Esophagus mucosa (tissue), 1 donor: ENCODE data around the gene SFXN5. TPM values are rescaled to one million over a fixed set of nuclear protein-coding genes. Genes with fewer than 3 reads are reported as not detected.

Experiments used
- ATAC-seq: fragments of 200-7000 bp; cut with Tn5 transposase; one replicate; pipeline ENCODE4 v1.9.1; 2020
- total RNA-seq: library from RNA; stranded (reverse); gene quantifications from one replicate; pipeline ENCODE4 v1.2.4, GENCODE V29; 2023
- donor health status: DM: yes; HTN: yes; CAD: no.

The SFXN5 gene
- total RNA-seq, 1 donor from 2014 or later = 12.2 TPM

DNA sequence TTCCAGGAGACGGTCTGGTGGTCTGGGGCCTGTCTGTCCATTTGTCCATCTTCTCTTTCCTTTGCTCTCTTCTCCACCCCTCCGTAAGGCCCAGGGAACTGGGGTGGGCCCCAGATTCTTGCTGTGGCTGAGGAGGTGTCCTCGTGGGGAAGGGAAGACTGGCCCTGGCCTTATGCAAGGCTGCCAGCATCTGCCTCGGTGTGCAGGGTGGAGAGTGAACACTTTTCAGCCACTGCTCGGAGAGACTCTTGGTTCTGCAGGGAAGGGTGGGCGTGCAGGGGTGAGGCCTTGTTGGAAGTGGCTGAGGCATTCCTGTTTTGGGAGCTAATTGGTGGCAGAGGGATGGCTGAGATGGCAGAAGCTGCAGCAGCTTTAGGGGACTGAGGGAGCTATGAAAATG is 131.2 kb downstream of the SFXN5 start:
- ATAC-seq = no peak

DNA sequence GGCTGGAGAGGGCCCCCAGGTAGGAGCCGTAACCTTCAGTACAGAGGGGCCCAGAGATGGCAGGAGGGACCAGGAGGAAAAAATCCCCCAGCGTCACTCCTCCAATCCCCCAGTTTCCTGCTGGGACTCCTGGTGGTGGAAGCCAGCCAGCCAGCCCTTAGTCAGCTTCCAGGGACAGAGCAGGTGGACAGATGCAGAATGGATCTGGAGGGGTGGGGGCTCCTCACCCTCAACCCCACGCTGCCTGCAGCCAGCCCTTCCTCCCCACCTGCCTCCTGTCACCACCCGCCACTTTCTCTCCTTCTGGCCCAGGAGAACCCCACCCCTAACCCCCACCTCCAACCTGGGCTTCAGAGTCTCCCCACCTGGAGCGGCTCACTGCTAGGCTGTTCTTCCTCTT is 133.1 kb downstream of the SFXN5 start:
- ATAC-seq = no peak

DNA sequence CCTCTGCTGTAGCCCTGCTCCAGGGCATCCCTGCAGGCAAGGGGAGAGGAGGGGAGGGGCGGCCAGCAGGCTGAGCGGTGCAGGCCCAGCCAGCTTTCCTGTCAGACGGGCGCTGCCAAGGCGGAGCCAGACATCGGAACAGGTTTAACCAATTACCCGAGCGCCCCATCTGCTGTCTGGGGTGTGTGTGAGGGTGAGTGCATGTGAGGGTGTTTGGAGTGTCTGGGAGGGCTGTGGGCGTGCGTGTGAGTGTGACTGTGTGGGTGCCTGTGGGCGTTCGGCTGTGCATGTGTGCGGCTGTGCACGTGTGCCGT is 134.2 kb downstream of the SFXN5 start:
- ATAC-seq = peak; percentile 79

DNA sequence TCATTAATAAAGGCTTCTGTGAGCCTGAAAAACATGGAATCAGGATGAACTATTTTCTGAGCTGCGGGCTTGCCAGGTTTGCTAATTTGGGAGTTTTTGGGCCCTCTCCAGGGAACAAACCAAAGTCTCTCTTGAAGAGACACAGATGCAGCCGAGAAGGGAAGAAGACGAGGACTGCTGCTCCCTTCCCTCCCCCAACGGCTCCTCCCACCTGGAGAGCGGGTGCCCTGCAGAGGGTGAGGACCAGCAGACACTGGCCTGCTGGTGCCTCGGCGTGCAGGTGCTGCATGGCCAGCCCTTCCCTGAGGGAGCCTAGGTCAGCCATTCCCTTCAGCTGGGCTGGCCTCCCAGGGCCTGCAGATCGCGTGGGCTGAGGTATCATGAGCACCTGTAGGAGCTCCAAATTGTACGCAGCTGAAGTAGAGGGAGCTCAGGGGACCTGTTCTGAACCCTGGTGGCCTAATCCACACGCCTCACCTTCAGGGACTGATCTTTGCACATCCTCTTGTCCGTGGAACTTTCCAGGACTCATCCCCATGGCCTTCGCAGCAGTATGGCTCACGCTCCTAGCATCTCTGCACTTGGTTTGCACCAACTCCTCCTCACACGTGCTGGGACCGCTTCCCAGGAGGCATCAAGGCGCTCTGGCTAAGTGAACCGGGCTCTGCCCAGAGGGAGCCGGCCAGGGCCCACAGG is 134.7 kb downstream of the SFXN5 start:
- no peak for ATAC-seq

DNA sequence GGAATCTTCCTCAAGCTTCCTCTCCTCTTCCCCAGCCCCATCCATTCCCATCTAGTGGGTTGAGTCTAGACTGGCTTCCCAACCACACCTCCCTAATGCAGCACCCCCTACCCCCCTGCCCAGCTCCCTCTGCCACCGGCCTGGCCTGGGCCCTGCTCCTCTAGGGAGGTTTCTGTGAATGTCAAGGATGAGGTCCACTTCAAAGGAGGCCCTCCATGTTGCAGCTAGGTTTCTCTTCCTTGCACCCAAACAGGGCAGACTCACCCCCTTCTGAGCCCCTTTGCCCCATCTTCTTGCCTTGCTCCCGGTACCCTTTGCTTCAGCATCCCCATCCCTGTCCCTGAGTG is 135.9 kb downstream of the SFXN5 start:
- ATAC-seq = no peak

DNA sequence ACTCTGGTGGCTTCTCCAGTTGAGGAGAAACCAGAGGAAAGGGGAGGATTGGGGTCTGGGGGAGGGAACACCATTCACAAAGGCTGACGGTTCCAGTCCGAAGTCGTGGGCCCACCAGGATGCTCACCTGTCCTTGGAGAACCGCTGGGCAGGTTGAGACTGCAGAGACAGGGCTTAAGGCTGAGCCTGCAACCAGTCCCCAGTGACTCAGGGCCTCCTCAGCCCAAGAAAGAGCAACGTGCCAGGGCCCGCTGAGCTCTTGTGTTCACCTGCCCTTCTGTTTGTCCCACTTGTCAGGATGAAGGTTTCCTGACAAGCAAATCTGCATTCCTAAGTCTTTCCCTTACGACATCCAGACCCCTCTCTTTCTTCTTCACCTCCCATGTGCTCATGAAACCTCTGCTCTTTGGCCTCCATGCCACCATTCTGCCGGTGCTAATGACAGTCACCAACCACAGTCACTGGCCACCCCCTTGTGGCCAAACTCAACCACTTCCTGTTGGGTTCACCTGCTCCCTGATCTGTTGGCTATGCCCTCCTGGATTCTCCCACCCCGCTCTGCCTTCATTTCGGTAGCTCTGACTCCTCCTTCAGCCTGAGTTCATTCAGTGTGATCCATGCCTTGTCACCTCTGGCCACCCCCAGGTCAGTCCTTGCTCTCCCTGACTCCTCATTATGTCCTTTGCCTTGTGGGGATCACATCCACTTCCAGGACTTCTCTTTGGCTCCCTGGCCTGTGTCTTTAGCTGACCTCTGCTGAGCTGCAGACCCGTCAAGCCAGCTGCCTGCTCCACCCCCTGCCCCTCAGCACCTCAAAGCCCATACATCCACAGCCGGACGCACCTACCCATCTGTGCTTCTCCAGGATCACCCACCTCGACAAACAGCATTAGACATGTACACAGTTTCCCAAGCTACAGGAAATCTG is 136.6 kb downstream of the SFXN5 start:
- ATAC-seq = peak; percentile 74

DNA sequence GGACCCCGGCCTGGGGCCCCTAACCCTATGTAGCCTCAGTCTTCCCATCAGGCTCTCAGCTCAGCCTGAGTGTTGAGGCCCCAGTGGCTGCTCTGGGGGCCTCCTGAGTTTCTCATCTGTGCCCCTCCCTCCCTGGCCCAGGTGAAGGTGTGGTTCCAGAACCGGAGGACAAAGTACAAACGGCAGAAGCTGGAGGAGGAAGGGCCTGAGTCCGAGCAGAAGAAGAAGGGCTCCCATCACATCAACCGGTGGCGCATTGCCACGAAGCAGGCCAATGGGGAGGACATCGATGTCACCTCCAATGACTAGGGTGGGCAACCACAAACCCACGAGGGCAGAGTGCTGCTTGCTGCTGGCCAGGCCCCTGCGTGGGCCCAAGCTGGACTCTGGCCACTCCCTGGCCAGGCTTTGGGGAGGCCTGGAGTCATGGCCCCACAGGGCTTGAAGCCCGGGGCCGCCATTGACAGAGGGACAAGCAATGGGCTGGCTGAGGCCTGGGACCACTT is 137.8 kb downstream of the SFXN5 start:
- no peak for ATAC-seq

DNA sequence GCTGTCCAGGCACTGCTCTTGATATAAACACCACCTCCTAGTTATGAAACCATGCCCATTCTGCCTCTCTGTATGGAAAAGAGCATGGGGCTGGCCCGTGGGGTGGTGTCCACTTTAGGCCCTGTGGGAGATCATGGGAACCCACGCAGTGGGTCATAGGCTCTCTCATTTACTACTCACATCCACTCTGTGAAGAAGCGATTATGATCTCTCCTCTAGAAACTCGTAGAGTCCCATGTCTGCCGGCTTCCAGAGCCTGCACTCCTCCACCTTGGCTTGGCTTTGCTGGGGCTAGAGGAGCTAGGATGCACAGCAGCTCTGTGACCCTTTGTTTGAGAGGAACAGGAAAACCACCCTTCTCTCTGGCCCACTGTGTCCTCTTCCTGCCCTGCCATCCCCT is 138.3 kb downstream of the SFXN5 start:
- no peak for ATAC-seq

DNA sequence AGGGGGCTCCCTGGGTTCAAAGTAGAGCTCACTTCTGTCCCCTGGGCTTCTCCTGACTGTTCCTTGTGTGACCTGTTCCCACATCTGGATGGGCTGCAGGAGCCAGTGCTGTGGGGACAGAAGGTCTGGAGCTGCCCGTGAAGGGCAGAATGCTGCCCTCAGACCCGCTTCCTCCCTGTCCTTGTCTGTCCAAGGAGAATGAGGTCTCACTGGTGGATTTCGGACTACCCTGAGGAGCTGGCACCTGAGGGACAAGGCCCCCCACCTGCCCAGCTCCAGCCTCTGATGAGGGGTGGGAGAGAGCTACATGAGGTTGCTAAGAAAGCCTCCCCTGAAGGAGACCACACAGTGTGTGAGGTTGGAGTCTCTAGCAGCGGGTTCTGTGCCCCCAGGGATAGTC is 138.7 kb downstream of the SFXN5 start:
- ATAC-seq = no peak

DNA sequence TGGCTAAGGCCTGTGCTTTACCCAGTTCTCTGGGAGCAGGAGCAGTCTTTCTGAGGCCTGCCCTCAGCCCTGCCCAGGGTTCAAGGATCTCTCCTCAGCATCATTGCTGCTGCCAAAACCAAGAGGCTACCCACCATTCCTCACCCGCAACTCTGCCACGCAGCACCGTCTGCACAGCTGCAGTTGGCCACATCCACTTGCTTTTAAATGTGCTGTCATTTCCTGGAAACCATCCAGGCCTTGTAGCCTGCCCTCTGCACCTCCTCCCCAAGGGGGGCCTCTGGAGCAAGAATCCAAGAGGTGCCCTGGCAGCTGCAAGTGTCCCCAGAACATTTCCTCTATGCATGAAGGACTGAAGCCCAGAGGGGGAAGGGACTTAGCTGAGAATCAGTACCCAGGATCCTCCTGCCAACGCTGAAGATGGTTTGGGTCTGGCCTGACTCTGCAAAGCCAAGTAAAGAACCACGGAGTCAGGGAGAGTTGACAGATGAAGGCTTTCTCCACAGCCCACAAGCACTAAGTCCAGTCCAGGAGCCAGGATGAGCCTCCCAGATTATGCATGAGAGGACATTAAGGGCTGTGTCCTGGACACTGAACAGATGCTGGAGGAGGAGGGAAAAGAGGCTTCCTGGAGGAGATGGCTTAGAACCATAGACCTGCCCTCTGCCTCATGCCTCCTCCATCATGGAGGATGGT is 139.3 kb downstream of the SFXN5 start:
- no peak for ATAC-seq

DNA sequence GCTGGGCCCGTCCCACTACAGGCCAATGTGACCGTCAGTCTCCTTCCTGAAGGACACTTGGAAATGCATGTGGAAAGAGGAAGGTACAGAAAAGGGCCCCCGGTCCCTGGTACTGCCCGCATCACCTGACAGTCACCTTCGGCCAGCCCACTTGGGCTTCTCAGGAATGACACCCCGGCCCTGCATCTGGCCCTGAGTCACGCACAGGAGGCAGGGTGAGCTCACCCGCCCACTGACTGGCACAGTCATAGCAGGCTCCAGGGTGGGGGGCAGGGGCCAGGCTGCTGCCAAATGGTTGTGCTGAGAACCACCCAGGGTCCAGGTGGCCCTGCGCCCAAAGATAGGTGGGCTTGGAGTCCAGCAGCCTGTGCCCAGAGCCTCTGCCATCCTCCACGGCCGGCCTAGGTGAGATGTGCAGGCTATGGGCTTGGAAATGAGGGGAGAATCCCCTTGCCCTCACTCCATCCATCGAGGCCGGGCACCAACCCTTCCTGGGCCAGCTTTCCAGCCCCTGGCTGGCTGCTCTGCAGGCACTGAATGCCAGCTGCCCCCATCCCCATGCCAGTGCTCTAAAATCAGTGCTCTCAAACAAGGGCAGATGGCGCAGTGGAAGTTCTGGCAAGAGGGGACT is 140.1 kb downstream of the SFXN5 start:
- ATAC-seq = peak; percentile 50

DNA sequence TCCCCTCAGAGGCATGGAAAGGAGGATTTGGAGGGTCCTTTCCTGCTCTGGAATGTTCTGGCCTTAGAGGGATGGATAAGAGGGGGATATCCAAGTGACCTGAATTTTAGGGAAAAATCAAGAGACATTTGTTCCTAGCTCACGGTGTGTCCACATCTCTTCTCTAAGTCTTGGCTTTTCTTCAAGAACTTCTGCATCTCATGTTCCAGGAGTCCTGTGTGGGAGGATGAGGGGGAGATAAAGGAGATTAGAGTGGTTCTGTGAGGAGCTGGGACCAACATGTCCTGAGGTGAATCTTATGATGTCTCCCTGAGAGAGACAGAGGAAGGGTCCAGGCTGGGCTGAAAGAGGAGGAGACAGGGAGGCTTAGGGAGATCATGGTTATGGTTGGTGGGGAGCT is 142.5 kb downstream of the SFXN5 start:
- ATAC-seq = no peak

DNA sequence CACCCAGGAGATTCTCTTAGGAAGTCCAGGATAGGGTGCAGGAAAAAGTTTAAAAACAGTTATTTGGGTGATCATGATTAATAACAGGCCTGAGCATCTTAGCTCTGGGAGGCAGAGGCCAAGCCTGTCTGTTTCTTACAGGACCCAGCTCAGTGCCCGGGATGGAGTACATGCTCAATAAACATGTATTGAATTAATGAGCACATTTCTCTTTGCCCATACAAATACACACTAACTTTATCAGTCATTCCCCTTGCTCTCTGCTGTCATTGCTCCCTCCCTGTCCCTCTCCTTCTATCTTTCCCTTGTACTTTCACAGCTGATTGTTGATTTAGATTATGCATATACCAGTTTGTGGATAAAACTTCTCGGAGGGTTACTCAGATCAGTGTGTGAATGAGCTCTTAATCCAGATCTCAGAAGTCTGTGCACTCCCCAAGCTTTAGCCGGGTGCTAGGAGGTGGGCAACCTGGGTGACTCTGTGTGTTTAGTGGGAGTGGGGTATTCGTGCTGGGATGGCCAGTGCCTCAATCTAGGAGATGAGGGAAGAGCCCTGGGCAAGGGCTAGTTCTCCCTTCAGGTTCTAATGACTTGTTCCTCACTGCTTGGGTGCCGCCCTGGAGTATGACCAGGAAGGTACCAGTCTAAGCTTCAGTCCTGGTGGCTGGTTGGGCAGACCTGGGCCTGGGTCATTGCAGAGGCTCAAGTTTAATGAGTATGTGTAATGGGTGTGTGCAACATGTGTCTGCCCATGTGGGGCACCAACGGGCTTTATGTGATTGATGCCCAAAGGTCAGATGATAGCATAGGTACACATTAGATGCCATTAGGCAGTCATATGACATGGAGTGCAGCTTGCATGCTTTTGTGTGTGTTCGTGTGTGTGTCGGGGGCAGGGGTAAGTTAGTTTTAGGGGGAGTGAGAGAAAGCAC is 143.6 kb downstream of the SFXN5 start:
- no peak for ATAC-seq

DNA sequence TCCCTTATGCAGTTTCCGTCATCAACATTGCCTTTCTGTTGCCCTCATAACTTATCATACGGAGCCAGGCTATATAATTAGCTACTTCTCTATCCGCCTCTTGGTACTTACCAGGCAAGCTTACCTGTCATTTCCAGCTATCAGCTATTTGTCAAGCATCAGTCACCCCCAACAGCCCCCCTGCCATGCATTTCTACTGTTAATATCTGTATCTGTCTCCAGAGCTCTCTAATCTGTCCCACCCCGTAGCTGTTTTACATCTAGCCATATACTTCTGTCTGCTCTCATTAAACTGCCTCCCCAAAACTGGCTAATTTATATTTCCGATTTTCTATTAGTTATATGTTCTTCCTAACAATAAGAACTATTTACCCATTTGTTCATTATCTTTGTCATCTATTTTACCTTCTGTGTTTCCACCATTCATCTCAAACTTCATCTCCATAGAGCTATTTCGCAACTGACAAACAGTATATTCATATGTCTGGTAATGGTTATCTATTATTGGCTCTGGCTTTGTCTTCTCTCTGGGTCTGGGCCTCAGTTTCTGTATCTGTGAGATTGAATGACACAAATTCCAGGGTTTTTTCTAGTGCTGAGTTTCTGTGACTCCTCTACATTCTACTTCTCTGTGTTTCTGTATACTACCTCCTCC is 144.6 kb downstream of the SFXN5 start:
- no peak for ATAC-seq

DNA sequence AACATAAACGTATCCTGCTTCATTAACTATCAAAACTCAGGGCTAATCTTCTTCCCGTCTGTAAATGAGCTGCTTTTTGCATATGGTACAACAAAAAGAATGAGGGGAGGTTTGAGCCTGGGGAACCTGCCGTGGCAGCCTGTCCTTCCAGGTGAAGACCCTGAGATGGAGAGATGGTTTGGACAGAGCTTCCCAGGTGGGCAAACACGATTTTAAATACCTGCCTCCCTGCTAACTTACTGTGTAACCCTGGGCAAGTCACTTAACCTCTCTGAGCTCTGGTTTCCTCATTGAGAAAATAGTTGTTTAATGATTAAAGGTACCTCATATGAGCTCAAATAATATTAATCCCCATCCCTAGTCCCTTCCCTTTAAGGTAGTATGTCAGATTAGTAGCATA is 145.1 kb downstream of the SFXN5 start:
- no peak for ATAC-seq

DNA sequence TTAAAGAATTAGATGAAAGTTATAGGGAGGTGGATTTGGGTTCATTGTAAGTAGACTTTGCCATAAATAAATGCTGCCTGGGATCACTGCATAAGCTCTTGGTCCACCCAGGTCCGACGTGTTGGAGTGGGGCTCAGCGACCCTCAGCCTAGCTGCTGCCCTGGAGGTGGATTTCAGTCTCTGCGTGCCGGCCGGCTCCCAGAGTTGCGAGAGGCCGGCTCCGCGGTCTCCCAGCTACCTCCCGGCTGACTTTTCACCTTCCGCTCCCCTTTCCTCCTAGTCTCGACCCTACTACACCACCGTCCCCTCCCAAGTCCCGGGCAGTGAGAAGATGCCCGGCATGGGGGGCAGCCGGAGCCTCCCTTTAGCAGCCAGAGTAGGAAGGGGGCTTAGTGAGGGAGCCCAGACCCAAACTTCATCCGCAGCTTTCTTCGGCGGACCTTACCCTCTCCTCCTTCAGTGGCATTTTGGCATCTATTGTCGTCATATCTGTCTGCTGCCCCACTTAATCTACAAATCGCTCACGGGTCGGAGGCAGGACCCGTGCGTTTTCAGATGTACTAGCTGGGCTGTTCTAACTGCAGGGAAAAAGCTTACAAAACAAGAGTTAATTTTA is 146.1 kb downstream of the SFXN5 start:
- no peak for ATAC-seq

DNA sequence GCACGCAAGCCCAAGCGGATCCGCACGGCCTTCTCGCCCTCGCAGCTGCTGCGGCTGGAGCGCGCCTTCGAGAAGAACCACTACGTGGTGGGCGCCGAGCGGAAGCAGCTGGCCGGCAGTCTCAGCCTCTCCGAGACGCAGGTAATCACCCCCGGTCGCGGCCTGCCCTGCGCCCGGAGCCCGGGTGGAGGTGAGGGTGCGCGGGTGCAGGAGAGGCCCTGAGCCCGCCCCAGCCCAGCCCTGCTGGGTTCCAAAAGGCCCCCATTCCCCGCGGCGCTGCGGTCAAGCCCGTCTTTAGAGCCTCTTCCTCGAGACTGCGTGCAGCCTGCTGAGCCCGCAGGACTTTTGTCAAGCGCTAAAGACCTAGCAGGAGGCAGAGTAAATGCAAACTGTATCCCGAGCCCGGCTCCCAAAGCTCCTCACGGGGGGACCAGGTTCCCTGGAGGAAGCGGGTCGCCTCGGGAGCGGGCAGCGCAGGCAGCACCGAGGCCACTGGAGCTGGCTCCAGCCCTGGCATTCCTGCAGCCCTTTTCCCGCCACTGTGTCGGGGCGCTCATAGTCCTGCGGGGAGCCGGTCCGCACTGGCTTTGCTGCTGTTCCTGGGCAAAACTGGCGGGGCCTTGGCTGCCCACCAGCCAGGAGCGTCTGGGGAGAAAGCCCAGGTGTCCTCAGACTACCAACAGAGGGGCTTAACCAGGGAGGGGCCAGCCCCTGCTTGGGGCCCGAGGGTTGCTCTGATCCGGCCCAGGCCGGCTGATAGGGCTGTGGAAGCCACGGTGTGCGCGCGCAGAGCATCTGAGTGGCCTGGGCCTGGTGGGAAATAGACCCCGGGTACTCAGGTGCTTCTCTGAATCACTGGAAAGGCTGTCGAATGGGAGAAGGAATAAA is 146.9 kb downstream of the SFXN5 start:
- peak; percentile 24 for ATAC-seq

DNA sequence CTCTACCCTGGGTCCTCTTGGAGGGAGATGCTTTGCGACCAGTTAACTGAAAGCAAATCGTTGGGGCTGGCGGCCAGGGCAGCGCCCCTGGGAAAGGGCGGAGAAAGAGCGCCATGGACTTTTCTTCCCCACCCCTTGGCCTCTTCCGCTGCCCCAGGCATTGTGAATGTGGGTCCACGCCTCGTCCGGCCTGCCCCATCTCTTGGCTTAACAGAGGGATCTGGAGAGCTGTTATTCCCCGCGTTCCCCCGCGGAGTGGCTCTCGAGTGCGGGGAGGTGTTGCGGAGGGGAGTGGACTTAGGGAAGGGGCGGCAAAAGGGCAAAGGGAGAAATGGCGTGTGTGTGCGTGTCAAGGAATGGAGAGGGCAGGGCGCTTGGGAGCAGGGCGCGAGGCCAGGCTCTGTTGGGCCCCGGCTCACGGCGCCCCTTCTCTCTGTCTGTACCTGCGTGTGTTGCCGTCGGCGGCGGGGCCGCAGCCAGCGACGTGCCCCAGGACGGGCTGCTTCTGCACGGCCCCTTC is 147.6 kb downstream of the SFXN5 start:
- peak; percentile 14 for ATAC-seq

DNA sequence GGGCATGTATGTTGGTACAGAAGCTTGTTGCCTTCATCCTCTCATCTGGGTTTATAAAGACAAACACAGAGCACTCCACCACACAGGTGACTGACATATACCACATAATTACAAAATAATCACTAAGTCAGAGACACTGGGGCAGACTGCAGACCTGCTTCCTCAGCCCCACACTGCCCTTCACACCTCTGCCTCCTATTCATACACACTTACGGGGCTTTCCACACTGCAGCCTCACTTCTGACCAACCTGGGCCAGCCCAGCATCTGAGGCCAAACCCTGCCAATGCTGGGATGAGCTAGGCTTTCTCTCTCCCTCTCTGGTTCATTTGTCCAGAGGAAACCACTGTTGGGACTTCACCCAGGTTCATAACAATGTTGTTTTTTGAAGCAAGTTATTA is 149.7 kb downstream of the SFXN5 start:
- no peak for ATAC-seq
